ENCODE measurements around the gene EPM2A. TPM values are rescaled to one million over a fixed set of nuclear protein-coding genes. Genes with fewer than 3 reads are reported as not detected.

The EPM2A gene
- total RNA-seq = 4.6 and 6.7 TPM in 2 replicates

DNA sequence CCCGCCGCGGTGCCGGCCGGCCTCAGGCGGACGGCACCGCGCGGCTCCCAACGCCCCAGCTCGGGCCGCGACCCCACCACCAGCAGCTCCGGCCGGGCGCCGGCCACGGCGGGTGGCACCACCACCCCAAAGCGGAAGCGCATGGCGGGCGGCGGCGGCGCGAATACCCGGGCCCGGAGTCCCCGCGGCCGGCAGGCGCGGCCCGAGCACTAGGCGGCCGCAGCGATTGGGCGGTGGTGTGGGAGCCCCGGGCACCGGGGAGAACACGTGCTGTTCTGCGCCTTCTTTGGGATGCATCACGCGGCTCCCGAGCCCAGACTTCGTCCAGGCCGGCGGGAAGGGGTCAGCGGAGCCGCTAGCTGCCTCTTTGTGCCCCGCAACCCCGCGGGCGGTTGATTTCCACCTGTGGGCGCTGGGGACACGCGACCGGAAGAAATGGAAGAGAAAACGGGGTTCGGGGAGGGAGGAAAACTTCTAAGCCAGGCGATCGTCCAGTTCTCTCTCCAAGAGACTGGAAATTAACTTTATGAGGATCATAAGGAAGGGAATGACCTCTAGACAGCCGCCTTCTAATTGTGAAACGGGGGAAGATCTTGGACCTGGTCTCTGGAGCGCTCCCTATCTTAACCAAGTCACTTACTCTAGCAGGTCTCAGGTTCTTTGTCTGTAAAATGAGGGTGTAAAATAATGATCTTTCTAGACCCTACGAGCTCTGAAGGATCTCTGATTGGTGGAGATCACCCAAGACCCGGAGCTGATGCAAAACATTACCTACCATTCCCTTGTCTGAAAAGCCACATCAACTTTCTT lies at the start of gene EPM2A:
Gene EPM2A, minus strand, starts transcription at position 165 of the 810 bp plus-strand sequence. Its CDS starts 22 bp downstream, at position 143.

Other genes starting within 250 kb of the EPM2A start
- 7.6 and 9.2 TPM in 2 replicates for gene FBXO30, start 79.3 kb upstream of the EPM2A start, total RNA-seq
- gene SHPRH, start 228.8 kb upstream of the EPM2A start, total RNA-seq = 12.0 and 14.0 TPM in 2 replicates

Data from cardiac ventricle fibroblast (primary cell).